ENCODE measurements around the gene GJA4. TPM values are rescaled to one million over a fixed set of nuclear protein-coding genes. Genes with fewer than 3 reads are reported as not detected.

GJA4 gene
- total and polyA plus RNA-seq, 2 experiments from 2014 or later, result 2.5 to 3.7 TPM

DNA sequence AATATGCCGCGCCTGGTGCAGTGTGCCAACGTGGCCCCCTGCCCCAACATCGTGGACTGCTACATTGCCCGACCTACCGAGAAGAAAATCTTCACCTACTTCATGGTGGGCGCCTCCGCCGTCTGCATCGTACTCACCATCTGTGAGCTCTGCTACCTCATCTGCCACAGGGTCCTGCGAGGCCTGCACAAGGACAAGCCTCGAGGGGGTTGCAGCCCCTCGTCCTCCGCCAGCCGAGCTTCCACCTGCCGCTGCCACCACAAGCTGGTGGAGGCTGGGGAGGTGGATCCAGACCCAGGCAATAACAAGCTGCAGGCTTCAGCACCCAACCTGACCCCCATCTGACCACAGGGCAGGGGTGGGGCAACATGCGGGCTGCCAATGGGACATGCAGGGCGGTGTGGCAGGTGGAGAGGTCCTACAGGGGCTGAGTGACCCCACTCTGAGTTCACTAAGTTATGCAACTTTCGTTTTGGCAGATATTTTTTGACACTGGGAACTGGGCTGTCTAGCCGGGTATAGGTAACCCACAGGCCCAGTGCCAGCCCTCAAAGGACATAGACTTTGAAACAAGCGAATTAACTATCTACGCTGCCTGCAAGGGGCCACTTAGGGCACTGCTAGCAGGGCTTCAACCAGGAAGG is 7.4 kb upstream of the GJA4 start:
- H3K4me1 ChIP-seq (ENCODE audit: insufficient read depth), result peaks cover 20% of the 10 kb centered on the region
- no peak overlapping the region for H3K4me3 ChIP-seq
- no peaks in the 10 kb centered on the region for H3K79me2 ChIP-seq
- no peak overlapping the region for H2AFZ ChIP-seq
- H3K4me2 ChIP-seq, result no peak overlapping the region
- no peak overlapping the region for H3K27ac ChIP-seq
- WGBS (ENCODE audit: low lambda C conversion rate, missing lambda C conversion rate), result 90% methylated on average over 22 of the region's 22 CpGs
- no peaks in the 10 kb centered on the region for H3K36me3 ChIP-seq (replicated peaks; ENCODE audit: insufficient read depth, low read depth)
- no peaks in the 10 kb centered on the region for H3K9me2 ChIP-seq (replicated peaks; ENCODE audit: insufficient read depth)
- TF ChIP-seq EZH2 (IDR thresholded peaks at IDR 0.05; ENCODE audit: borderline replicate concordance), result no peak
- TF ChIP-seq, protein P1, sequence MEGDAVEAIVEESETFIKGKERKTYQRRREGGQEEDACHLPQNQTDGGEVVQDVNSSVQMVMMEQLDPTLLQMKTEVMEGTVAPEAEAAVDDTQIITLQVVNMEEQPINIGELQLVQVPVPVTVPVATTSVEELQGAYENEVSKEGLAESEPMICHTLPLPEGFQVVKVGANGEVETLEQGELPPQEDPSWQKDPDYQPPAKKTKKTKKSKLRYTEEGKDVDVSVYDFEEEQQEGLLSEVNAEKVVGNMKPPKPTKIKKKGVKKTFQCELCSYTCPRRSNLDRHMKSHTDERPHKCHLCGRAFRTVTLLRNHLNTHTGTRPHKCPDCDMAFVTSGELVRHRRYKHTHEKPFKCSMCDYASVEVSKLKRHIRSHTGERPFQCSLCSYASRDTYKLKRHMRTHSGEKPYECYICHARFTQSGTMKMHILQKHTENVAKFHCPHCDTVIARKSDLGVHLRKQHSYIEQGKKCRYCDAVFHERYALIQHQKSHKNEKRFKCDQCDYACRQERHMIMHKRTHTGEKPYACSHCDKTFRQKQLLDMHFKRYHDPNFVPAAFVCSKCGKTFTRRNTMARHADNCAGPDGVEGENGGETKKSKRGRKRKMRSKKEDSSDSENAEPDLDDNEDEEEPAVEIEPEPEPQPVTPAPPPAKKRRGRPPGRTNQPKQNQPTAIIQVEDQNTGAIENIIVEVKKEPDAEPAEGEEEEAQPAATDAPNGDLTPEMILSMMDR (IDR thresholded peaks at IDR 0.05; ENCODE audit: poor library complexity), result no peak
- no peak for TF ChIP-seq EZH2phosphoT487 (IDR thresholded peaks at IDR 0.05; ENCODE audit: low read depth, severe bottlenecking, unreplicated experiment)
- no peaks in the 10 kb centered on the region for H4K20me1 ChIP-seq (ENCODE audit: insufficient read depth, poor library complexity, severe bottlenecking)
- H3K27me3 ChIP-seq, result peaks cover 27% of the 10 kb centered on the region
- no peaks in the 10 kb centered on the region for H3K9me3 ChIP-seq (ENCODE audit: low read depth)
- DNase-seq (ENCODE audit: low spot score), result no peak

DNA sequence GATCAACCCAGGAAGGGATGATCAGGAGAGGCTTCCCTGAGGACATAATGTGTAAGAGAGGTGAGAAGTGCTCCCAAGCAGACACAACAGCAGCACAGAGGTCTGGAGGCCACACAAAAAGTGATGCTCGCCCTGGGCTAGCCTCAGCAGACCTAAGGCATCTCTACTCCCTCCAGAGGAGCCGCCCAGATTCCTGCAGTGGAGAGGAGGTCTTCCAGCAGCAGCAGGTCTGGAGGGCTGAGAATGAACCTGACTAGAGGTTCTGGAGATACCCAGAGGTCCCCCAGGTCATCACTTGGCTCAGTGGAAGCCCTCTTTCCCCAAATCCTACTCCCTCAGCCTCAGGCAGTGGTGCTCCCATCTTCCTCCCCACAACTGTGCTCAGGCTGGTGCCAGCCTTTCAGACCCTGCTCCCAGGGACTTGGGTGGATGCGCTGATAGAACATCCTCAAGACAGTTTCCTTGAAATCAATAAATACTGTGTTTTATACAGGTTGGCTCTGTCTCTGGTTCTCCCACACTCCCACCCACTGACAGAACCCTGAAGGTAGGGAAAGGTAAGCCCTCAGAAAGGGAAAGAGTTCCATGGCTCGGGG is 6.8 kb upstream of the GJA4 start:
- 71% methylated on average over 4 of the region's 4 CpGs for WGBS (ENCODE audit: low lambda C conversion rate, missing lambda C conversion rate)
- Histone ChIP-seq H3K27me3 (peaks cover 21% of the 10 kb centered on the region), H4K20me1 (ENCODE audit: insufficient read depth, poor library complexity, severe bottlenecking) (no peaks in the 10 kb centered on the region), H3K36me3 (replicated peaks; ENCODE audit: insufficient read depth, low read depth) (no peaks in the 10 kb centered on the region), H3K27ac (no peak overlapping the region), H2AFZ (no peak overlapping the region), H3K9me2 (replicated peaks; ENCODE audit: insufficient read depth) (no peaks in the 10 kb centered on the region), H3K4me1 (ENCODE audit: insufficient read depth) (peaks cover 15% of the 10 kb centered on the region), H3K79me2 (no peaks in the 10 kb centered on the region), H3K4me2 (no peak overlapping the region), H3K9me3 (ENCODE audit: low read depth) (no peaks in the 10 kb centered on the region), H3K4me3 (no peak overlapping the region)
- DNase-seq (ENCODE audit: low spot score), result no peak
- TF ChIP-seq EZH2phosphoT487 (IDR thresholded peaks at IDR 0.05; ENCODE audit: low read depth, severe bottlenecking, unreplicated experiment) (no peak), EZH2 (IDR thresholded peaks at IDR 0.05; ENCODE audit: borderline replicate concordance) (no peak)
- TF ChIP-seq, protein P1 (IDR thresholded peaks at IDR 0.05; ENCODE audit: poor library complexity), result no peak

DNA sequence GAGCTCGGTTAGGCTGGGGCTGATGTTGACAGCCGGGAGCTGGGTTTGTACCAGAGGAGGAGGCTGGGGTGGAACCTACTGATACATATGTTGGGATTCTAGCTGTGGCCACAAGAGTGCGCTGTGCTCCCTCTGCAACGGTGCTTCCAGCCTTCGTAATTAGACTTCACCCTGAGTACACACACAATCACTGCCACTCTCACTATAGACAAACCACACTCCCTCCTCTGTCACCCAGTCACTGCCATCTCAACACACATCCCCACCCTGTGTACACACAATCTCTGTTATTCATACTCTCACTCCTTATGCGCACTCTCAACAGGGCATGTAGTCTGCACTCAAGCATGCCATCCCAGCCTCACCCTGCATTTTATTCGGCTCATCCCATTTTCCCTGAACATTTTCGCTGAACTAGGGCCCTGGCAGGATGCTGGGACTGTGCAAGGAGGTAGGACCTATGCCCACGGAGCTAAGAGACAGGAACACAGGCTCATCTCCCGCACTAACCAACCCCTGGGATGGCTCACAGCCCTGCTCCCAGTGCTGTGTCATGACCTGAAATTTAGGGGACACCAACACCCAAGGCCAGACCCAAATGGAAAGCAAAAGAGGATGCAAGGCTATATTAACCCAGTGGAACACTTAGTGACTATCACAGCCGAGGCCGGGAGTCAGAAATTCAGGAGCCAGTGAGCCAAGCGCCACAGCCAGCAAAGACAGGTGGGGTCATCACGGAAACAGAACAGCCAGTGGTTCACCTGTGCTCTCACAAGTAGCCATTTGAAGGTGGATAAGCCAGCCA is 6.1 kb upstream of the GJA4 start:
- Histone ChIP-seq H2AFZ (no peak overlapping the region), H4K20me1 (ENCODE audit: insufficient read depth, poor library complexity, severe bottlenecking) (no peaks in the 10 kb centered on the region), H3K79me2 (no peaks in the 10 kb centered on the region), H3K27me3 (peaks cover 16% of the 10 kb centered on the region), H3K4me2 (no peak overlapping the region), H3K4me3 (no peak overlapping the region), H3K9me2 (replicated peaks; ENCODE audit: insufficient read depth) (no peaks in the 10 kb centered on the region), H3K4me1 (ENCODE audit: insufficient read depth) (peaks cover 7% of the 10 kb centered on the region), H3K9me3 (ENCODE audit: low read depth) (no peaks in the 10 kb centered on the region), H3K36me3 (replicated peaks; ENCODE audit: insufficient read depth, low read depth) (no peaks in the 10 kb centered on the region), H3K27ac (no peak overlapping the region)
- no peak for TF ChIP-seq EZH2phosphoT487 (IDR thresholded peaks at IDR 0.05; ENCODE audit: low read depth, severe bottlenecking, unreplicated experiment)
- TF ChIP-seq, protein P1 (IDR thresholded peaks at IDR 0.05; ENCODE audit: poor library complexity), result peak; percentile 87
- no peak for TF ChIP-seq EZH2 (IDR thresholded peaks at IDR 0.05; ENCODE audit: borderline replicate concordance)
- WGBS (ENCODE audit: low lambda C conversion rate, missing lambda C conversion rate), result 48% methylated on average over 14 of the region's 14 CpGs
- peak; percentile 89 for DNase-seq (ENCODE audit: low spot score)
